Measurements from ENCODE around the gene S1PR1. TPM values are rescaled to one million over a fixed set of nuclear protein-coding genes. Genes with fewer than 3 reads are reported as not detected.

S1PR1 gene
- total and polyA plus RNA-seq, 2 of the 13 experiments (the other 11 are each of a cell fraction or from before 2014, with no cell fraction given): not detected

GRCh38 chr1:101193733-101194169 is 43.1 kb upstream of the S1PR1 start (continued):
- TF ChIP-seq PAXIP1 (CRISPR knock-in tag; conservative IDR thresholded peaks at IDR 0.05) (peak; percentile 53; the same call in 1 of the 2 replicates), TRIM24 (CRISPR knock-in tag; IDR thresholded peaks at IDR 0.05) (peak; percentile 54; the same call in 1 of the 2 replicates), SKI (IDR thresholded peaks at IDR 0.05; ENCODE audit: partially characterized antibody) (peak; percentile 27), ZNF251 (CRISPR knock-in tag; IDR thresholded peaks at IDR 0.05) (no peak), HNF4G (IDR thresholded peaks at IDR 0.05; ENCODE audit: borderline replicate concordance, low read depth, low read length) (peak; percentile 75; the same call in 1 of the 2 replicates), HNF4G (CRISPR knock-in tag; IDR thresholded peaks at IDR 0.05; ENCODE audit: borderline replicate concordance, low read depth) (no peak), PITX1 (CRISPR knock-in tag; IDR thresholded peaks at IDR 0.05) (0 out of 2 replicates have a peak, but pooled peaks have one; percentile 20), PAWR (CRISPR knock-in tag; IDR thresholded peaks at IDR 0.05; ENCODE audit: borderline replicate concordance) (no peak), DR1 (CRISPR knock-in tag; IDR thresholded peaks at IDR 0.05) (no peak), ZNF607 (CRISPR knock-in tag; IDR thresholded peaks at IDR 0.05; ENCODE audit: borderline replicate concordance) (no peak), MAFK (conservative IDR thresholded peaks at IDR 0.05 in 1 of 2, IDR thresholded peaks at IDR 0.05 in 1 of 2; ENCODE audit: low read length in 2 of 2) (no peak), EP300 (IDR thresholded peaks at IDR 0.05; ENCODE audit: low read depth in 2 of 2, low read length in 2 of 2) (0 out of 4 replicates have a peak, but pooled peaks of 1 of the 2 experiments have one; percentile 47), EP300 (CRISPR knock-in tag; IDR thresholded peaks at IDR 0.05; ENCODE audit: borderline replicate concordance) (no peak), SKIL (CRISPR knock-in tag; IDR thresholded peaks at IDR 0.05; ENCODE audit: borderline replicate concordance) (no peak), NCOR1 (IDR thresholded peaks at IDR 0.05; ENCODE audit: borderline replicate concordance, low read length) (0 out of 2 replicates have a peak, but pooled peaks have one; percentile 17), GTF3A (CRISPR knock-in tag; conservative IDR thresholded peaks at IDR 0.05) (no peak), HNF1A (IDR thresholded peaks at IDR 0.05; ENCODE audit: low read depth) (no peak), HNF1A (CRISPR knock-in tag; IDR thresholded peaks at IDR 0.05; ENCODE audit: borderline replicate concordance) (no peak), ZNF713 (CRISPR knock-in tag; IDR thresholded peaks at IDR 0.05) (no peak), TCF7L2 (IDR thresholded peaks at IDR 0.05; ENCODE audit: low read depth, low read length) (no peak), POLR2A (IDR thresholded peaks at IDR 0.05; ENCODE audit: insufficient read depth in 1 of 2, low read depth in 2 of 2, low read length in 2 of 2) (no peak), TMF1 (CRISPR knock-in tag; IDR thresholded peaks at IDR 0.05; ENCODE audit: low read depth) (no peak)
